GM19238 (cell line): ENCODE data around the gene DSC3.
"Not testable (repeated sequence)": the region's sequence is repeated elsewhere in the genome, so short reads cannot be mapped to it uniquely, and the experiment has no call there.

ENCODE experiments used
- DNase-seq: peaks from one replicate; pipeline ENCODE4 v3.0.0; 2011; ENCODE audit warnings: low spot score; ENCODE audit not compliant: insufficient read length

DSC3 gene

DNA sequence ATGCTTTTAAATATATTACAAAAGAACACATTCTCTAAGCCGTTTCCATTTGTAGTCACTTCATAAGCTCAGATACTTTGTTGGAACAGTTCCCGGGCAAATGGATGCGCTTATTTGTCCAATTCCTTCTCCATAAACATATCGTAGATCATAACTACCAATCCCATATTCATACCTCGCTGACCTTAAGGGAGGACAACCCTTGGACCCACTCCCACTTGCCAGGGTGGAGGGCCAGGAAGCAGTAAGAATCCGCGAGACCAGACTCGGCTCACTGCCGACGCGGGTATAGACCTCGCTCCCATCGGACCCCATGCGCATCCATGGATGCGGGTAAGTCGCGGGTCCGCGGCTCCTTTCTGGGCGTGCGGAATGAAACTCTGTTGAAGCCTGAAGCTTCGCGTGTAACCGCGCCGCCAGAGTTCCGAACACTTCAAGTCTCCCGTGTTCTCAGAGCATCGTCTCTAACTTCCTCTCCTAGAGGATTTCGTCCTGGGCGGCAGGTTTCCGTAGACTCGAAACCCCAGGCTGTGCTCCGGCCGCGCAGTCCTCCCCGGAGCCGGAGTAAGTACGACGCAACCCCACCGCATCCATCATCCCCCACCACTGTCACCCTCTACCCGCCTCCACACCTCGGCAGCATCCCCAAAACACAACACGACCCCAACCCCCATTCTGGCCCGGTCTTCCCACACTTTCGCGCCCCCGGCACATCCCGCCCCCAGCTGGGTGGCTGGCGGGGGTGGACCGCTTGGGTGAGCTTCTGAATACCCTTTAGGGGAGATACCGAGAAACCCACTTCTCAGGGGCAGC, 1.1 kb downstream of the DSC3 start:
- peak; percentile 3 for DNase-seq

DNA sequence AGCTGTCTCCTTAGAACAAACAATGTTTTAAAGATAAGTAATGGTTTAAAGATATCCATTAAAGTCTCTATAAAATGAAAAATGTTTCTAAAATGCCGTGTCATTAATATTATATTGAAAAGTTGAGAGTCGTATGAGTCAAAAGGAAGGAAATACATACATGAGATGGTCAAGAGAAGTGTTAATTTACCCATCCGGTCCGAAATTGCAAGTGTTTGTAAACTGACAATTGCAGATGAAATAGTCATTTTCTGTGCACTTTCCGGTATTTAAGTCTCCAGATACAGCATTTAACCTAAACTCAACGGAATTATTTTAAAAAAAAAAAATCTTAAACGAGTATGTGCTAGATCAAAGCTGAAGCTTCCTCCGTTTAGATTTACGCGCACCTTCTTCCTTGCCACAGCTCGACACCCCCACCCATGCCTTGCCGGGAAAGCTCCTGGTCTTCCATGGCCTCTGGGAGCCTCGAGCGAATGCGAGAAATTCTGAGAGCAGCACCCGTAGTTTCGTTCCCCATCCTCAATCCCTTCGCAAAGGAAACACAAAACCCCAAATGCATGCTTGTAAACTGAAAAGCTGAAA, 1.8 kb downstream of the DSC3 start:
- no peak for DNase-seq

DNA sequence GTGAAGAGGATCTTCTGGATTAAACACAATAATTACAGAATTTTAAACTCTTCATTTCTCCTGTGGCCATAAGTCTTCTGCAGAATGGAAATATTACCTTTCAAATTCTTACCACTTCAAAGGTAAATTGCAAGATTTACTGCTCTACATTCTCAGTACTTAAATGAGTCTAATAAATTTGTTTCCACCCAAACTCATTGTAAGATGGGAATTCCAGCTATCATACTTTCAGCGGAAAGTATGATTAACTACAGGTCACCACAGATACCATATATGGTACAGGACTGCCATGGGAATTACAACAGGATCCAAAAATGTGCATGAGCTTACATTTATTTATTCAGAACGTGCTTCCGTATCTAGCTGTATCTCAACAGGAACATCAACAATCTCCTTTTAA, 3.1 kb downstream of the DSC3 start:
- no peak for DNase-seq

DNA sequence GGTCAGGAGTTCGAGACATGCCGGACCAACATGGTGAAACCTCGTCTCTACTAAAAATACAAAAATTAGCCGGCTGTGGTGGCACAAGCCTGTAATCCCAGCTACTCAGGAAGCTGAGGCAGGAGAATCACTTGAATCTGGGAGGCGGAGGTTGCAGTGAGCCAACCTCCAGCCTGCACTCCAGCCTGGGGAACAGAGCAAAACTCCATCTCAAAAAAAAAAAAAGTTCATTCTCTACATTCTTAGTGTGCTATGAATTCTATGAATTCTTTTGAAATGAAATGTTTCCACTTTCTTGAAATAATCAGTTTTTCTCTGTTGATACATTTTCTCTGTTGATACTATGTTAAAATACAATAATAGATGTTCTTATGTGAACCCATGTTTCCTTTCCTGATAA, 4.9 kb downstream of the DSC3 start:
- DNase-seq: not testable (repeated sequence)

DNA sequence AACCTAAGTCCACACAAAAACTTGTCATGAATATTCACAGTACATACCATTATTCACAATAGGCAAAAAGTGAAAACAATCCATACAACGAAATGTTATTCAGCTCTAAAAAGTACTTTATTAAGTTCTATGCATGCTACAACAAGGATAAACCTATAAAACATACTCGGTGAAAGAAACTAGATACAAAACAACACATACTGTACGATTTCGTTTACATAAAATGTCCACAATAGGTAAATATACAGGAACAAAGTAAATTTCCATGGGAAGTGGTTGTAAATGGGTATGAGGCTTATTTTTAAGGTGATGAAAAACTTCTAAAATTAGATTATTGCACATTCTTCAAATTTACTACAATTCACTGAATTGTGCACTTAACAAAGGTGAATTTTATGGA, 8.0 kb downstream of the DSC3 start:
- DNase-seq: no peak

DNA sequence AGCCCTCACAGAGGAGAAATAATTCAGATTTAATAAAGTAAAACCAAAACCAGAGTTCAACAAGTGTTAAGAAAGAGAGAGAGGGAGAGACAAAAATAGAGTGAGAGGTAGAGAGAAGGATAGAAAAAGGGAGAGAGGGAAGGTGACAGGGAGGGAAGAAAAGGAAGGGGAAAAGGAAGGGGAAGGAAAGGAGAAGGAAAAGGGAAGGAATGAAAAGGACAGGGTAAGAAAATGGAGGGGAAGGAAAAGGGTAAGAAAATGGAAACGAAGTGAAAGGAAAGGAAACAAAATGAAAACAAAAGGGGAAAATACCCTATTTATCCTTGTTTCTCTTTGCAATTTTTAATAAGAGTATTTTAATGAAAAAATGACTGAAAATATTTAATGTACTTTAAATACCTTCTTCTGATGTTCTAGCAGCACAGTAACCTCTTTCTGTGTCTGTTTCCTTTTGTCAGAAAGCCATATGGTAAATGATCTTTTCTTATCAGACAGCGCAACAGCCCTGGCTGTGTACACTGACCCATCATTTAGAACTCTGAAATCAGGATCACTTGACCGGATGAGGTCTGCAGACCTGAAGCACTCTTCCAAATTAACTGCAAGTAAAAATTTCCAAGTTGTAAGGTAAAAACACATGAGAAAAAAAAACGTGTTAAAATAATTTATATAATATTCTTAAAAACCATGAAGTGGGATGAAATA, 11.8 kb downstream of the DSC3 start:
- no peak for DNase-seq

DNA sequence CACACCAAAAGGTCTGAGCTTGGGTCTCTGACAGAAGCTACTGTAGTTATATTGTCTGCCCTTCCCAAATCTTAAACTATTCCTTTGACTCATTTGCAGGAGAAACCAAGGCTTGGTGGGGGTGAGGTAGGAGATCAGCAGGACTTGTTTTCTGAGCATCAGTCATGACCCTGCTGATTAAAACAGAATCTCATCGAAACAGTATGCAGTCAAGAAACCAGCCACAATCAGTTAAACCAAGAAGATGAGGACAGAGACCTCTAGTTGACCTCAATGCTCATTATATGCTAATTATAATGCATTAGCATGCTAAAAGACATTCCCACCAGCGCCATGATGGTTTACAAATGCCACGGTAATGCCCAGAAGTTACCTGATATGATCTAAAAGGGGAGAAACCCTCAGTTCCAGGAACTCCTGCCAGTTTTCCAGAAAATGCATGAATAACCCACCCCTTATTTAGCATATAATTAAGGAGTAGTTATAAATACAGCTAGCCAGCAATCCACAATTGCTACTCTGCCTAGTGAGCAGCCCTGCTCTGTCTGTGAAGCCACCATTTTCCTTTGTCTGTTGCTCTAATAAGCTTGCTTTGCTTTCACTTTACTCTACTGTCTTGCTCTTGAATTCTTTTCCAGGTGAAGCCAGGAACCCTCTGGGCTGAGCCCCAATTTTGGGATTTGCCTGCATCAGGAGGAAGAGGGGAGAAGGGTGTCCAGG, 26.7 kb downstream of the DSC3 start:
- no peak for DNase-seq

DNA sequence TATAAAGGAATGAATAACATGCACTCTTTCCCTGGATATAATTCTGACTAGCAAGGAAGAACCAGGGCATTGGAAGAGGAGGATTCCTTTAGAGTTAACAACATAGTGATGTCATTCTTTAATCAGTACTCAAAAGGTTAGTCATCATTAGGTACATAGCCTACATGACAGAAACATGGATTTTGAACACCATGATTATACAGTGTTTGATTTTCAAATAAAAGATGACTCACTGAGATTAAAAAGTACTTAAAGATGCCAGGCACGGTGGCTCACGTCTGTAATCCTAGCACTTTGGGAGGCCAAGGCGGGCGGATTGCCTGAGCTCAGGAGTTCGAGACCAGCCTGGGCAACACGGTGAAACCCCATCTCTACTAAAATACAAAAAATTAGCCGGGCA, 31.1 kb downstream of the DSC3 start:
- not testable (repeated sequence) for DNase-seq

DNA sequence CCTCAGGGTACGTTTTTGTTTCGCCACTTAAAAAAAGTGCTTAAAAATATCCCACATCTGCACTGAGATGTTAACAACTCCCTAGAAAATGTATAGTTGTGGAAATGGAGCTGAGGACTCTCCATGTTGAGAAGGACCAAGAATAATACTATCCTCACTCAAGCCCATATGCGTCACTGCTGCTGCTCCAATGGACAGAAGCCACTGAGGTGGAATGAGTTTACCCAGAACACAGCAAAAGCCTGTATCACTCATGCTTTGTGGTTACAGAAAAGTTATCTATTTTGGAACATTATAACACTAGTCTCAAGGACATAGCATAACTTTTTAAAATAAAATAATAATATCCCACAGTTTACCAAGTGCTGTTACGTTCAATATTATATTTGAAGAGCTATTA, 31.9 kb downstream of the DSC3 start:
- no peak for DNase-seq

DNA sequence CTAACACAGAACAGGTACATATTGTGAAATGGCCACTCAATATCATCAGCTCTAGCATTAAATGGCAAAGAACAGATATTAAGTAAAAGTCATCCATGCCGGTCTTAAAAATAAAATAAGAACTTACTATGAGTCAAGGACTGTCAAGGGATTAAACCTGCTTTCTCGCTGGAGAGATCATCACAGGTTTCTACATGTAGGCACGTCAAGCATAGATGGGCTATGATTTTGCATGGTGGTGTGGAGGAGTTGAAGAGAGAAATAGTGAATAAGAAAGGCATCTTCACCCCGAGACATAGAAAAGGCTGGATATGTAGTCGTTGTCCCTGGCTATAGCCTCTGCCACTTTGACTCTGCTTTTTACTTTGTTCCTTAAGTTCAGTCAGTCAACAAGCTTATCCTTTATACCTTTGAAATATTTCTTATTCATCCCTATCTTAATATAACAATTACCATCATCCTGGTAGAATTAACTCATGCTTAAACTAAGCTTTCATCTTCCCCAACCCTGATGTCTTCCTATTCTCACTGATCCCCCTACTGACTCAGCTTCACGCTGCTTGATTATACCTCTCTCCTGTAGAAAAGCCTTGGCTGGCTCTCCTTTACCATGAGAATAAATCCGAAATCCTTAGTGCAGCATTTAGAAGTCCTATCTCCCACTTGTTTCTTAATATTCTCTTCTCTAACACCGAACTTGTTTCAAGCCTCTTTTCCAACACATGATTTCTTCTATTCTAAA, 42.5 kb downstream of the DSC3 start:
- no peak for DNase-seq

DNA sequence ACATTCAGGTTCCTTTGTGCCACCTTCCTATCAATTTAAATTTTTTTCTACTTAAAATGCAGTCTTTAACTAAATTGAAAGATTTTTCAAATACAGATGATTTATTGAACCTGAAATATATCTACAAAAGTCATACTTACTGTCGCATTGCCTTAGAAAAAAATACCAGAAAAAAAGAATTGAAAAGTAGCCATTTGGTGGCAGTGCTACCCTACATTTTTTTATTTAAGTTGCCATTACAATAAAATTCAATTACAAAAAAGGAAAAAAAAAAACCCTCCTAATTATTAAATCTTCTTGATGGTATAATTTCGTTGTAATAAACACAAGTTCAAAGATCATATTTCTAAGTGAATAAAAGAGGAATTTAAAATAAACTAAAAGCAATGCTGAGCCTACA, 43.4 kb downstream of the DSC3 start:
- DNase-seq: no peak

DNA sequence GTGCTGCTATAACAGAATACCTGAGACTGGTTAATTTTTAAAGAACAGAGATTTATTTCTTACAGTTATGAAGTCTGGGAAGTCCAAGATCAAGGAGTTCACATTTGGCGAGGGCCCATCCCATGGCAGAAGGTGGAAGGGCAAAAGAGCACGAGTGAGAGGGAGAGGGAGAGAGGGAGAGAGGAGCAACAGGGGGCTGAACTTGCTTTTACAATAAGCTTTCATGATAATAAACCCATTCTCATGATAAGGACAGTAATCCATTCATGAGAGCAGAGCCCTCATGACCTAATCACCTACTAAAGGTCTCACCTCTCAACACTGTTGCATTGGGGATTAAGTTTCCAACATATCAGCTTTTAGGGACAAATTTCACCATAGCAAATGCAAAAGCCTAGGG, 45.3 kb downstream of the DSC3 start:
- no peak for DNase-seq

DNA sequence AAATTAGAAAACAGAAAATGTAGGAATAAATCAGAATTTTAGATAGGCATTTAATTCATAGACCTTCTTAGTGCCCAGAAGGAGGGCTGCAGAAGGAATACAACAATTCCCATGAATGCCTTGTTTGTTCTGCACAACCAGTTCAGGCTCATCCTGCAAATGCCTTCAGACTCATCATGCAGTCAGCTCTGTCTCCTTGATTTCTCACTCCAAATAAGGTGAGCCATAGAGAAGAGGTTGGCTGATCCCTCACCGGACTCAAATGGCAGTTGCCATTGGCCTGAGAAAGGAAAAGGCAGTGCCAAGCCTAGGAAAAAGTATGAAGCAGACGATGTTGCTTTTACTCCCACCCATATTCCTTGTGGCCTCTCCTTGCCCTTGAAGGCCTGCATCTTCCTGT, 50.3 kb downstream of the DSC3 start:
- no peak for DNase-seq

DNA sequence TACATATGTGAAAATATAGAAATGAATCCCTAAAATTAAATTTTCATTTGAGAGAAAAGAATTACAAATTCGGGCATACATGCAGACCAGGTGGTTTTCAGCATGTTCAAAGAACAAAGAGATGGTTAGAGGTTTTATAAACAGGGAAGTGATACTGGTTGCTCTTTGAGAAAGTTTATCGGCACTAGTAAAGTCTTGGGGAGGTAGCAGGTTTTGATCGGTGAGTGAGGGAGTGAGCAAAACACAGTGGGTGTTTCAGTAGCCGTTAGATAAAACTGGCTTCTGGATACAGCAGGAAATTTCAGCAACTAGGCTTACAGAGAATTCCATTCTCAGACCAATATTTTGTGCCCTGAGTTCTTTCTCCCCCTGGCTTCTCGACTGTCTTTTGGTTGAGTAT, 51.1 kb downstream of the DSC3 start:
- DNase-seq: no peak

DNA sequence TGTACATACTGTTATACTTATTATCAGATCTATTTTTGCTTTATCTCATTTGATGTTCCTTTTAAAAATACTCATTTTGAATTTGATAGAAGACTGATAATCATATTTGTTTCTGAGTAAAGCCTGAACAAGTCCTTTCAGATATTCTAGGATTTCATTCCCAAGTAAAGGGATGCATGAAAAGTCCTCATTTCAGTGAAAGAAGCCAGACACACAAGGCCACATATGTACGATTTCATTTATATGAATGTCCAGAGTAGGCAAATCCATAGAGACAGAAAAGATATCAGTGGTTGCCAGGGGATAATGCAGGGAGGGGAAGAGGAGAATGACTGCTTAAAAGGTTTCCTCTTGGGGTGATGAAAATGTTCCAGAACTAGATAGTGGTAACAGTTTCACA, 53.4 kb downstream of the DSC3 start:
- no peak for DNase-seq

DNA sequence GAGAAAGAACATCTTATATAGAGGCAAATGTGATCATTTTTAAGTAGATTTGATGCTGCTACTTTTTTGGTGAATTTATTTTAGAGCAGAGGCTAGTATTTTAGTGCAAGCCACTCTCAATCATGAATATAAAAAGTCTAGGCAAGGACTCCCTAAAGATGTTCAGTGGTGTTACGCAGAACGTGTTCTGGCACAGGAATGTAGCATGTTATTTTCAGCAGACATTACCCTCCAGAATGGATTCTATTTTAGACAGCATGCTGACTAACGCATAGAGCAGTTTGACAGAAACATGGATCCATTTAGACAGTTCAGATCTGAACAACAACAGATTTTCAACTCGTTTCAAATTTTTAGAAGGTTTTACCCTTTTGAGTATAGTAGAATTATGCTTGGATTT, 54.1 kb downstream of the DSC3 start:
- DNase-seq: no peak

DNA sequence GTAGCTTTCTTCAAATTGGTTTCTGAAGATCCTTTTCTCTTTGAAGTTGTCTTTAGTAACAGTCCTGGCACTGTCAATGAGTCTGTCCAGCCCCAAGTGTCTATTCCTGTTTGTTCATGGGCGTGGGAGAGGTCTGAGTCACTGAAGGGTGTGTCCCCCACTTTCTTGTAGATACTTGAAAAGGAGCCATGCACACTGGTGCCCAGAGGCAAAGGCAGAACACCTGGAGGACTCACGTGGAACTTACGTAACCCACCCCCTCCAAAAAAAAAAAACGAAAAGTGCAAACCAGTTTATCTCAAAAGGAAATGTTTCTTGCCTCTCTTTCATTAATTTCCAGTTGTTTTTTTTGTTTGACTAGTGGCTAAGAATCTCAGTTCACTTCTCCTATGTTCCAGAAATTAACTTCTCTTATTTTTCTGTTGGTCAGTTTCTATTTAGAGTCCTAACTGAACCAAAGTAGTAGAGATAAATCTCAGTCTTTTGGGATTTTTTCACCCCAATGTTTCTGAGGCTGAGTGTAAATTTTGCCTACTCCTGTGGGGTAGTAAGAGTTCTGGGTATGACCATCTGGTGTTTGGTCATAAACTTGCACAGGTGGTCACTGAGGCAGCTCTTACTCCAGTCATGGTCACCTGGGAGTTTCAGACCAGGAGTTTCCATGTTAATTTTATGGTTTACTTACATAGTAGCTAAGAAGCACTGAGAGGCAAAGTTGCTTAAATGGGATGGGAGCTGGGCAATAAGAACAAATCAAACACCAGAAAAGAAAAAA, 54.9 kb downstream of the DSC3 start:
- DNase-seq: no peak

DNA sequence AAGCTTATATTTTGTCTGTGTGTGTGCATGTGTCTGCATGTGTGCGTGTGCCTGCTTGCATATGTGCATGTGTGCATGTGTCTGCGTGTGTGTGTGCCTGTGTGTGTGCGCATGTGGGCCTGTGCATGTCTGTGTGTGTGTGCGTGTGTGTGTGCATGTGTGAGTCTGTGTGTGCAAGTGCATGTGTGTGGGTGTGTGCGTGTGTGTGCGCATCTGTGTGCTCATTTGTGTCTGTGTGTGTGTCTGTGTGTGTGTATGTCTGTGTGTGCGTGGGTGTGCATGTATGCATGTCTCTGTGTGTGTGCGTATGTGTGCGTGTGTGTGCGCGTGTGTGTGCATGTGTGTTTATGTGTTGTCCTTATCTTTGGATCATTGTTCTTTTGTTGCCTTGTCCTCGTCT, 56.8 kb downstream of the DSC3 start:
- DNase-seq: no peak

DNA sequence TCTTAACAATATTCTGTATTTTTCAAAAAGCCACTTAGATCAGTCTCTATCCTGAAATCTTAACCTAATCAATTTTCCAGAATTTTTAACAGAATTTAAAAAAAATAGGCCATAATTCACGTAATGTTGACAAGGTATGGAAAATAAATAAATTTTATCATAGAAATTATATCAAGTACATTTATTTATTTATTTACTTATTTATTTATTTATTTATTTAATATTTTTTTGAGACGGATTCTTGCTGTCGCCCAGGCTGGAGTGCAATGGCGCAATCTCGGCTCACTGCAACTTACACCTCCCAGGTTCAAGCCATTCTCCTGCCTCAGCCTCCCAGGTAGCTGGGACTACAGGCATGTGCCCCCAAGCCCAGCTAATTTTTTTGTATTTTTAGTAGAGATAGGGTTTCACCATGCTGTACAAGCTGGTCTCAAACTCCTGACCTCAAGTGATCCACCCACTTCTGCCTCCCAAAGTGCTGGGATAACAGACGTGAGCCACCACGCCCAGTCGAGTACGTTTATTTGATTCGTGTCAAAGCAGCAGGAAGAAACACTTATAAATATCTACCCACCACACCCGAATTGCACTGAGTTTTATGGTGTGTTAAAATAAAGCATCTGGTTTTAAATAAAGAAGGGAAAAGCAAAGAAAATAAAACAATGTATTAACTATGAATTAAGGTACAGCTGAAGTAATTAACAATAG, 60.1 kb downstream of the DSC3 start:
- DNase-seq: no peak

DNA sequence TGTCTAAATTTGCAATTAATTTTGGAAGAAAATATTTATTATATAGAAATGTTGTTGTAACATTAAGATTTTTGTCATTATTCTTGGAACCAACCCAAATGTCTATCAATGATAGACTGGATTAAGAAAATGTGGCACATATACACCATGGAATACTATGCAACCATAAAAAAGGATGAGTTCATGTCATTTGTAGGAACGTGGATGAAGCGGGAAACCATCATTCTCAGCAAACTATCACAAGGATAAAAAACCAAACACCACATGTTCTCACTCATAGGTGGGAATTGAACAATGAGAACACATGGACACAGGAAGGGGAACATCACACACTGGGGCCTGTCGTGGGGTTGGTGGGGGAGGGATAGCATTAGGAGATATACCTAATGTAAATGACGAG, 64.5 kb downstream of the DSC3 start:
- not testable (repeated sequence) for DNase-seq
